Retinal pigment epithelial cell (primary cell): ENCODE measurements around the gene KRTAP20-2.

ENCODE experiments used
- DNase-seq: peaks from one replicate; pipeline ENCODE4 v3.0.0-alpha.2; 2010; ENCODE audit warnings: low read depth
- H3K4me3 ChIP-seq: 2 replicates; pipeline ENCODE4 v1.5.1; 2011; ENCODE audit warnings: mild to moderate bottlenecking, low read length, control low read depth, moderate library complexity
- TF ChIP-seq, protein P1 (sequence below): conservative IDR thresholded peaks from 2 replicates; pipeline ENCODE4 v1.5.1; 2011; ENCODE audit warnings: low read depth, low read length, control low read depth, inconsistent platforms

The KRTAP20-2 gene

DNA sequence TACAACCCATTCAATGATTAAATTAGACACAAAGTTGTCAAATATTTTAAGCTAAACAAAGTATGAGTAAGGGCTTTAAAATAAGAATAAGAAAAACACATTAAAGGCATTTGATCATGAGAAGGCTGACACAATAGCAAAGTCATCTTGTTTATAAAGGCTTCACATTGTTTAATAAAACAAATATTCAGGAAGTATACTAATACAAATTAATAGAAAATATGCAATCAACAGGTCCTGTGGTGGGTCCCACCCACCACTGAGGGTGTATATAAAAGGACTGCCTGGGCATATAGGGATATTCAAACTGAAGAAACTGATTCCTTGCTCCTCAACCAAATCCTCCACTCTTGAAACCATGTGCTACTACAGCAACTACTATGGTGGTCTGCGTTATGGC is at the start of gene KRTAP20-2:
Gene KRTAP20-2, plus strand, starts transcription at position 301 of the 400 bp plus-strand sequence. Its CDS starts 58 bp downstream, at position 359.
- DNase-seq = no peak
- TF ChIP-seq, protein P1, sequence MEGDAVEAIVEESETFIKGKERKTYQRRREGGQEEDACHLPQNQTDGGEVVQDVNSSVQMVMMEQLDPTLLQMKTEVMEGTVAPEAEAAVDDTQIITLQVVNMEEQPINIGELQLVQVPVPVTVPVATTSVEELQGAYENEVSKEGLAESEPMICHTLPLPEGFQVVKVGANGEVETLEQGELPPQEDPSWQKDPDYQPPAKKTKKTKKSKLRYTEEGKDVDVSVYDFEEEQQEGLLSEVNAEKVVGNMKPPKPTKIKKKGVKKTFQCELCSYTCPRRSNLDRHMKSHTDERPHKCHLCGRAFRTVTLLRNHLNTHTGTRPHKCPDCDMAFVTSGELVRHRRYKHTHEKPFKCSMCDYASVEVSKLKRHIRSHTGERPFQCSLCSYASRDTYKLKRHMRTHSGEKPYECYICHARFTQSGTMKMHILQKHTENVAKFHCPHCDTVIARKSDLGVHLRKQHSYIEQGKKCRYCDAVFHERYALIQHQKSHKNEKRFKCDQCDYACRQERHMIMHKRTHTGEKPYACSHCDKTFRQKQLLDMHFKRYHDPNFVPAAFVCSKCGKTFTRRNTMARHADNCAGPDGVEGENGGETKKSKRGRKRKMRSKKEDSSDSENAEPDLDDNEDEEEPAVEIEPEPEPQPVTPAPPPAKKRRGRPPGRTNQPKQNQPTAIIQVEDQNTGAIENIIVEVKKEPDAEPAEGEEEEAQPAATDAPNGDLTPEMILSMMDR = no peak
- no peak within 1 kb of the TSS for H3K4me3 ChIP-seq

DNA sequence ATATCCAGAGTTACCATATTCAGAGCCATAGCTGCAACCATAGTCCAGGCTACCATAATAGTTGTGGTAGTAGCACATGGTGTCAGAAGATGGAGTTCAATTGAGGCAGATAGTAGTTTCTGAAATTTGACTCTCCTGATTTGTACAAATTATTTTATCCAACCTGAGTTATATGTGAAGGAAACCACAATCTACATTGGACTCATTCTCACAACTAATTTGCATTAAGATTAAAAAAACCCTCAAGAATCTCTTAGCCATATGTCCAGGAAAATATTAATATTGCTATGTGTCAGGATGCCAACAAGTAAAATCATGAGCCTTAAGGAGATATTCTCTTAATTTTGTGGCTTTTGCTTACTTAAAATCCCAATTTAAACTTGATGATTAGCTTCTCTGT is 44.7 kb upstream of the KRTAP20-2 start, which contains the start of gene KRTAP22-2:
Gene KRTAP22-2, minus strand, starts transcription at position 101 of the 400 bp plus-strand sequence.
- H3K4me3 ChIP-seq = no peak within 1 kb of the TSS
- DNase-seq = no peak

DNA sequence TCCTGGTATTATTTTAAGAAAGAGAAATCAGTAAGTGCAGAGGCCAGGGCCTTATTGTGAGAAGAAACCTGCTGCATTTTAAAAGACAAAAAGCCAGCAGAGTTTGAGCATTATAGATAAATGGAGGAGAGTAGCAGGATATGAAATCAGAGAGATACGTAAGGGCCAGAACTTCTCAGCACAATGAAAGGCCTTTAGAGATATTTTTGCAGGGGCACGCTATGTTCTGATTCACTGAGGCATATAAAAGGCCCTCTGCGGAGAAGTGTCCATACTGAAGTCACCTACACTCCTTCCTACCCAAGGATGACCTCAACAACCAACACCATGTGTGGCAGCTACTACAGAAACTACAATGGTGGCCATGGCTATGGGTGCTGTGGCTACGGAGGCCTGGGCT is 42.9 kb upstream of the KRTAP20-2 start, which contains the start of gene KRTAP6-3:
Gene KRTAP6-3, plus strand, starts transcription at position 301 of the 400 bp plus-strand sequence. Its CDS starts 6 bp downstream, at position 307.
- no peak for DNase-seq
- TF ChIP-seq, protein P1 = no peak
- H3K4me3 ChIP-seq = no peak within 1 kb of the TSS

More for the DNA sequence above, 44.7 kb upstream of the KRTAP20-2 start, which contains the start of gene KRTAP22-2:
- TF ChIP-seq, protein P1 = no peak

DNA sequence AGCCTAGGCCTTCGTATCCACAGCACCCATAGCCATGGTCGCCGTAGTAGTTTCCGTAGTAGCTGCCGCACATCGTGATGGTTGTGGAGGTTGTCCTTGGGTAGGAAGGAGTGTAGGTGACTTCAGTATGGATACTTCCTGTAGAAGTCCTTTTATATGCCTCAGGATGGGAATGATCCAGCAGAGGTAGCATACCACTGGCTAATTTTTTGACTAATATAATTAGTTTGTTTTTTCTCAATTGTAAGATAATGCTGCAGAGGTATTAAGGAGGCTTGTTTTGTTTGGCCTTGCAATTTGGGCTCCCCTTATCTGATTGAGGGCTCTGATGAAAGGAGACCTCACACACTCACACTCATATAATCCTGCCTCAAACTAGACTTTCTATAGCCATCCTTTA is 36.2 kb upstream of the KRTAP20-2 start, which contains the start of gene KRTAP6-2:
Gene KRTAP6-2, minus strand, starts transcription at position 101 of the 400 bp plus-strand sequence. Its CDS starts 28 bp downstream, at position 73.
- no peak within 1 kb of the TSS for H3K4me3 ChIP-seq
- TF ChIP-seq, protein P1 = no peak
- no peak for DNase-seq

DNA sequence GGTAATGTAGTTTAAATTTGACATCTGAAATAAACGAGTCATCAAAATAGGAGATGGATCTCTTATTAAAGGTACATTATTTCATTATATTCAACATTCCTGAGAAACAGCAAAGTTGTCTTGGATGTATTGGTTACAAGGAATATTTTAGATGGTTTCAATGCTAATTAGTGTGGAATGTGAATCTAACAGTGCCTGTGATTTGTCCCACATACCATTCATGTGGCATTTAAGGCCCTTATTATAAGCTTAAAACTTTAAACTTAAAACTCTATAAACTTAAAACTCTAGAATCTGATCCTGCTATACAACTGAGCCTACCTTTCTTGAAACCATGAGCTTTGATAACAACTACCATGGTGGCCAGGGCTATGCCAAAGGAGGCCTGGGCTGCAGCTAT is 34.2 kb upstream of the KRTAP20-2 start, which contains the start of gene KRTAP22-1:
Gene KRTAP22-1, plus strand, starts transcription at position 301 of the 400 bp plus-strand sequence.
- TF ChIP-seq, protein P1 = no peak
- no peak for DNase-seq

DNA sequence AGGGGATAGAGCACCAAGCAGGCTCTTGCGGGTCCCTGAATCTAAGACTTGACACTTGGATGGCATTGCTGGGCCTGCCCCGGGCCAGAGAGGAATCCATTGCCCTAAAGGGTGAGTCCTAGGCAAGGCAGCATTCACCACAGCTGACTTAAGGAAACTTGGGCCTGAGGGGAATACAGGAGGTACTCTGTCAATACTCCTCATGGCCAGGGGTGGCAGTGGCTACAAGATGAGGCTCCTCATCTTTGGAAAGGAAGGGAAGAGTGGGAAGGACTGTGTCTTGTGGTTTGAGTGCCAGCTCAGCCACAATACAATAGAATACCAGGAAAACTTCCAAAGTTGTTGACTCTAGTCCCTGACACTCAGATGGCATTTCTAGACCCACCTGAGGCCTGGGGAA is 29.0 kb upstream of the KRTAP20-2 start:
- DNase-seq = no peak
- TF ChIP-seq, protein P1 = no peak
- no peak overlapping the region for H3K4me3 ChIP-seq

More for the DNA sequence above, 34.2 kb upstream of the KRTAP20-2 start, which contains the start of gene KRTAP22-1:
- H3K4me3 ChIP-seq = no peak within 1 kb of the TSS

DNA sequence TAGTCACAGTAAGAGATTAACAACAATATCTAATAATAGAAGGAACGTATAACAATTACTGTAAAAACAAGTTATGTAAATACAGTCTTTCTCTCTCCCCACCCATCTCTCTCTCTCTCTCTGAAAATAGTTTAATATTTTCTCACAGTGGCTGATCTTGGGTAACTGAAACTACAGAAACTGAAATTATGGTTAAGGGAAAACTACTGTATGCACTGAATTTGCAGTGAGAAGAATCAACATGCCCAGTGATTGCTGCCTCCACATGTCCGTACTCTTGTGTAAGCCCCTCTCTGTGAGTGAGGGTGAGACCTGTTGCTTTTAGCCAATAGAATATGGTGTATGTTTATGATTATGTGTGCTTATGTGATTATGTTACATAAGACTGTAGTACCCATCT is 22.9 kb upstream of the KRTAP20-2 start:
- DNase-seq = no peak
- TF ChIP-seq, protein P1 = no peak

More for the DNA sequence above, 22.9 kb upstream of the KRTAP20-2 start:
- no peak overlapping the region for H3K4me3 ChIP-seq
